GM12891 (cell line): ENCODE results near the gene ERCC6L2.

ENCODE experiments used
- PAX5 ChIP-seq: IDR thresholded peaks from 2 replicates; pipeline ENCODE4 v1.6.1; 2011; ENCODE audit warnings: low read length, moderate library complexity, mild to moderate bottlenecking; ENCODE audit not compliant: insufficient read depth, severe bottlenecking
- POLR2A ChIP-seq: IDR thresholded peaks from 2 replicates; pipeline ENCODE4 v1.6.1; 2011; ENCODE audit warnings: low read depth, low read length, control low read depth
- POLR2AphosphoS5 ChIP-seq: IDR thresholded peaks from 2 replicates; pipeline ENCODE4 v1.6.1; 2011; ENCODE audit warnings: low read depth, low read length, control low read depth

GRCh38 chr9:95870906-95871305 lies 4.6 kb upstream of the ERCC6L2 start:
- no peak for TF ChIP-seq POLR2A
- TF ChIP-seq POLR2AphosphoS5 = no peak
- no peak for TF ChIP-seq PAX5
